Measurements from ENCODE around the gene CSTPP1.
"Not testable (repeated sequence)": the region's sequence is repeated elsewhere in the genome, so short reads cannot be mapped to it uniquely, and the experiment has no call there.

DNA sequence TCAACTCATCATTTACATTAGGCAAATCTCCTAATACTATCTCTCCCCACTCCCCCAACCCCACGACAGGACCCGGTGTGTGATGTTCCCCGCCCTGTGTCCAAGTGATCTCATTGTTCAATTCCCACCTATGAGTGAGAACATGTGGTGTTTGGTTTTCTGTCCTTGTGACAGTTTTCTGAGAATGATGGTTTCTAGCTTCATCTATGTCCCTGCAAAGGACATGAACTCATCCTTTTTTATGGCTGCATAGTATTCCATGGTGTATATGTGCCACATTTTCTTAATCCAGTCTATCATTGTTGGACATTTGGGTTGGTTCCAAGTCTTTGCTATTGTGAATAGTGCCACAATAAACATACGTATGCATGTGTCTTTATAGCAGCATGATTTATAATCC is 176.4 kb downstream of the CSTPP1 start:
- not testable (repeated sequence) for TF ChIP-seq BHLHE40 (IDR thresholded peaks at IDR 0.05; ENCODE audit: low read depth, low read length); RCOR1 (IDR thresholded peaks at IDR 0.05; ENCODE audit: insufficient replicate concordance, low read length); CEBPB (IDR thresholded peaks at IDR 0.05; ENCODE audit: low read depth, low read length); POLR2A (IDR thresholded peaks at IDR 0.05; ENCODE audit: low read depth, low read length); RFX5 (IDR thresholded peaks at IDR 0.05; ENCODE audit: low read depth, low read length)
- TF ChIP-seq, protein P1, sequence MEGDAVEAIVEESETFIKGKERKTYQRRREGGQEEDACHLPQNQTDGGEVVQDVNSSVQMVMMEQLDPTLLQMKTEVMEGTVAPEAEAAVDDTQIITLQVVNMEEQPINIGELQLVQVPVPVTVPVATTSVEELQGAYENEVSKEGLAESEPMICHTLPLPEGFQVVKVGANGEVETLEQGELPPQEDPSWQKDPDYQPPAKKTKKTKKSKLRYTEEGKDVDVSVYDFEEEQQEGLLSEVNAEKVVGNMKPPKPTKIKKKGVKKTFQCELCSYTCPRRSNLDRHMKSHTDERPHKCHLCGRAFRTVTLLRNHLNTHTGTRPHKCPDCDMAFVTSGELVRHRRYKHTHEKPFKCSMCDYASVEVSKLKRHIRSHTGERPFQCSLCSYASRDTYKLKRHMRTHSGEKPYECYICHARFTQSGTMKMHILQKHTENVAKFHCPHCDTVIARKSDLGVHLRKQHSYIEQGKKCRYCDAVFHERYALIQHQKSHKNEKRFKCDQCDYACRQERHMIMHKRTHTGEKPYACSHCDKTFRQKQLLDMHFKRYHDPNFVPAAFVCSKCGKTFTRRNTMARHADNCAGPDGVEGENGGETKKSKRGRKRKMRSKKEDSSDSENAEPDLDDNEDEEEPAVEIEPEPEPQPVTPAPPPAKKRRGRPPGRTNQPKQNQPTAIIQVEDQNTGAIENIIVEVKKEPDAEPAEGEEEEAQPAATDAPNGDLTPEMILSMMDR (conservative IDR thresholded peaks at IDR 0.05; ENCODE audit: low read depth, low read length), result not testable (repeated sequence)
- TF ChIP-seq, protein P2, sequence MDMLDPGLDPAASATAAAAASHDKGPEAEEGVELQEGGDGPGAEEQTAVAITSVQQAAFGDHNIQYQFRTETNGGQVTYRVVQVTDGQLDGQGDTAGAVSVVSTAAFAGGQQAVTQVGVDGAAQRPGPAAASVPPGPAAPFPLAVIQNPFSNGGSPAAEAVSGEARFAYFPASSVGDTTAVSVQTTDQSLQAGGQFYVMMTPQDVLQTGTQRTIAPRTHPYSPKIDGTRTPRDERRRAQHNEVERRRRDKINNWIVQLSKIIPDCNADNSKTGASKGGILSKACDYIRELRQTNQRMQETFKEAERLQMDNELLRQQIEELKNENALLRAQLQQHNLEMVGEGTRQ (IDR thresholded peaks at IDR 0.05; ENCODE audit: low read depth, low read length), result not testable (repeated sequence)
